NCI-H2196 treated with DMSO at 0.1 percent for 48 hours (cell line): Measurements from ENCODE around the gene UBAP1.
A peak's percentile ranks its signal among the peaks of the same experiment; 100 is the strongest.
"Not testable (repeated sequence)": the region's sequence is repeated elsewhere in the genome, so short reads cannot be mapped to it uniquely, and the experiment has no call there.

Source experiments
- DNase-seq: peaks from one replicate; lab custom pipeline; 2025; ENCODE audit not compliant: unreplicated experiment; lab: John Stamatoyannopoulos, UW

Gene UBAP1

GRCh38 chr9:34179213-34180136 lies 632 bp downstream of the UBAP1 start:
- no peak for DNase-seq

- peak; percentile 87 for DNase-seq
Observed at GRCh38 chr9:34185778-34186551, 7.1 kb downstream of the UBAP1 start.

GRCh38 chr9:34187891-34188240 lies 9.0 kb downstream of the UBAP1 start:
- no peak for DNase-seq

- DNase-seq: no peak
Observed at GRCh38 chr9:34190996-34191892, 12.4 kb downstream of the UBAP1 start.

GRCh38 chr9:34195143-34195542 lies 16.3 kb downstream of the UBAP1 start:
- no peak for DNase-seq

GRCh38 chr9:34197286-34197685 lies 18.4 kb downstream of the UBAP1 start:
- DNase-seq: not testable (repeated sequence)

- DNase-seq: peak; percentile 19
Observed at GRCh38 chr9:34197756-34198711, 19.2 kb downstream of the UBAP1 start.

- DNase-seq: no peak
Observed at GRCh38 chr9:34200092-34200491, 21.2 kb downstream of the UBAP1 start.

- DNase-seq: no peak
Observed at GRCh38 chr9:34203275-34203991, 24.6 kb downstream of the UBAP1 start.

GRCh38 chr9:34203992-34204635 lies 25.3 kb downstream of the UBAP1 start:
- no peak for DNase-seq

- no peak for DNase-seq
Observed at GRCh38 chr9:34205102-34205501, 26.3 kb downstream of the UBAP1 start.

- DNase-seq: no peak
Observed at GRCh38 chr9:34206561-34206960, 27.7 kb downstream of the UBAP1 start.

GRCh38 chr9:34211395-34211794 lies 32.6 kb downstream of the UBAP1 start:
- DNase-seq: no peak

GRCh38 chr9:34214354-34215000 lies 35.6 kb downstream of the UBAP1 start:
- DNase-seq: not testable (repeated sequence)

GRCh38 chr9:34216325-34216724 lies 37.5 kb downstream of the UBAP1 start:
- no peak for DNase-seq

GRCh38 chr9:34217015-34217414 lies 38.2 kb downstream of the UBAP1 start:
- DNase-seq: not testable (repeated sequence)

GRCh38 chr9:34218446-34218845 lies 39.6 kb downstream of the UBAP1 start:
- no peak for DNase-seq

GRCh38 chr9:34219421-34219820 lies 40.6 kb downstream of the UBAP1 start:
- DNase-seq: no peak
